HEK293 (cell line): ENCODE measurements around the gene MMP21.

Source experiments
- FEZF1 ChIP-seq: fragments of 450-650 bp; formaldehyde crosslinking; IDR thresholded peaks from 2 replicates; pipeline ENCODE4 v1.5.1; 2016; ENCODE audit warnings: missing biosample characterization, missing genetic modification characterization
- KLF1 ChIP-seq: fragments of 450-650 bp; formaldehyde crosslinking; IDR thresholded peaks from 2 replicates; pipeline ENCODE4 v1.5.1; 2016; ENCODE audit warnings: missing biosample characterization, missing genetic modification characterization
- KLF7 ChIP-seq: fragments of 450-650 bp; formaldehyde crosslinking; IDR thresholded peaks from 2 replicates; pipeline ENCODE4 v1.5.1; 2016; ENCODE audit warnings: missing biosample characterization, missing genetic modification characterization, borderline replicate concordance
- SCRT2 ChIP-seq: fragments of 450-650 bp; formaldehyde crosslinking; IDR thresholded peaks from 2 replicates; pipeline ENCODE4 v1.5.1; 2016; ENCODE audit warnings: missing biosample characterization, missing genetic modification characterization
- ZFHX2 ChIP-seq: fragments of 450-650 bp; formaldehyde crosslinking; conservative IDR thresholded peaks from 2 replicates; pipeline ENCODE4 v1.5.1; 2016; ENCODE audit warnings: missing biosample characterization, missing genetic modification characterization
- ZFP37 ChIP-seq: fragments of 450-650 bp; formaldehyde crosslinking; IDR thresholded peaks from 2 replicates; pipeline ENCODE4 v1.5.1; 2016; ENCODE audit warnings: missing biosample characterization, missing genetic modification characterization
- ZNF248 ChIP-seq: fragments of 450-650 bp; formaldehyde crosslinking; IDR thresholded peaks from 2 replicates; pipeline ENCODE4 v1.5.1; 2017; ENCODE audit warnings: missing biosample characterization, missing genetic modification characterization
- ZNF266 ChIP-seq: fragments of 450-650 bp; formaldehyde crosslinking; IDR thresholded peaks from 2 replicates; pipeline ENCODE4 v1.5.1; 2016; ENCODE audit warnings: missing biosample characterization, missing genetic modification characterization, low read depth
- ZNF302 ChIP-seq: fragments of 450-650 bp; formaldehyde crosslinking; IDR thresholded peaks from 2 replicates; pipeline ENCODE4 v1.5.1; 2016; ENCODE audit warnings: missing biosample characterization, missing genetic modification characterization, low read depth
- ZNF514 ChIP-seq: fragments of 450-650 bp; formaldehyde crosslinking; IDR thresholded peaks from 2 replicates; pipeline ENCODE4 v1.5.1; 2016; ENCODE audit warnings: missing biosample characterization, missing genetic modification characterization
- ZNF530 ChIP-seq: fragments of 450-650 bp; formaldehyde crosslinking; IDR thresholded peaks from 2 replicates; pipeline ENCODE4 v1.5.1; 2016; ENCODE audit warnings: low read depth, missing biosample characterization, missing genetic modification characterization
- ZNF549 ChIP-seq: fragments of 450-650 bp; IDR thresholded peaks from 2 replicates; pipeline ENCODE4 v1.5.1; 2018; ENCODE audit warnings: missing biosample characterization, missing genetic modification characterization, mild to moderate bottlenecking, inconsistent platforms, moderate library complexity
- ZNF629 ChIP-seq: fragments of 450-650 bp; formaldehyde crosslinking; IDR thresholded peaks from 2 replicates; pipeline ENCODE4 v1.5.1; 2017; ENCODE audit warnings: missing biosample characterization, missing genetic modification characterization
- ZNF654 ChIP-seq: fragments of 450-650 bp; formaldehyde crosslinking; IDR thresholded peaks from 2 replicates; pipeline ENCODE4 v1.5.1; 2016; ENCODE audit warnings: low read depth, missing biosample characterization, missing genetic modification characterization
- ZNF658 ChIP-seq: fragments of 450-650 bp; formaldehyde crosslinking; IDR thresholded peaks from 2 replicates; pipeline ENCODE4; 2016; ENCODE audit warnings: missing biosample characterization, missing genetic modification characterization
- ZNF677 ChIP-seq: fragments of 450-650 bp; IDR thresholded peaks from 2 replicates; pipeline ENCODE4 v1.5.0; 2018; ENCODE audit warnings: missing biosample characterization, mild to moderate bottlenecking, missing genetic modification characterization, moderate library complexity
- ZNF776 ChIP-seq: fragments of 450-650 bp; formaldehyde crosslinking; IDR thresholded peaks from 2 replicates; pipeline ENCODE4 v1.5.0; 2017; ENCODE audit warnings: missing biosample characterization, missing genetic modification characterization, borderline replicate concordance
- TF ChIP-seq, protein P1 (sequence below): fragments of 450-650 bp; formaldehyde crosslinking; IDR thresholded peaks from 2 replicates; pipeline ENCODE4 v1.5.1; 2016; ENCODE audit warnings: missing biosample characterization, missing genetic modification characterization
- TF ChIP-seq, protein P2 (sequence below): fragments of 450-650 bp; formaldehyde crosslinking; IDR thresholded peaks from 2 replicates; pipeline ENCODE4 v1.5.1; 2016; ENCODE audit warnings: missing biosample characterization, missing genetic modification characterization
- TF ChIP-seq, protein P3 (sequence below): fragments of 450-650 bp; formaldehyde crosslinking; IDR thresholded peaks from 2 replicates; pipeline ENCODE4 v1.5.1; 2016; ENCODE audit warnings: missing biosample characterization, missing genetic modification characterization
- TF ChIP-seq, protein P4 (sequence below): fragments of 450-650 bp; formaldehyde crosslinking; IDR thresholded peaks from 2 replicates; pipeline ENCODE4 v1.5.1; 2016; ENCODE audit warnings: missing biosample characterization, missing genetic modification characterization
- TF ChIP-seq, protein P5 (sequence below): fragments of 450-650 bp; formaldehyde crosslinking; IDR thresholded peaks from 2 replicates; pipeline ENCODE4 v1.5.1; 2016; ENCODE audit warnings: missing biosample characterization, missing genetic modification characterization
- TF ChIP-seq, protein P6 (sequence below): sonication (generic); formaldehyde crosslinking; IDR thresholded peaks from 2 replicates; pipeline ENCODE4 v1.8.1; 2022; ENCODE audit warnings: mild to moderate bottlenecking, moderate library complexity, missing genetic modification reagents
- TF ChIP-seq, protein P7 (sequence below): fragments of 450-650 bp; formaldehyde crosslinking; IDR thresholded peaks from 2 replicates; pipeline ENCODE4 v1.5.1; 2016; ENCODE audit warnings: missing biosample characterization, missing genetic modification characterization
- TF ChIP-seq, protein P8 (sequence below): fragments of 450-650 bp; formaldehyde crosslinking; IDR thresholded peaks from 2 replicates; pipeline ENCODE4 v1.5.1; 2016; ENCODE audit warnings: missing biosample characterization, missing genetic modification characterization

Gene MMP21

DNA sequence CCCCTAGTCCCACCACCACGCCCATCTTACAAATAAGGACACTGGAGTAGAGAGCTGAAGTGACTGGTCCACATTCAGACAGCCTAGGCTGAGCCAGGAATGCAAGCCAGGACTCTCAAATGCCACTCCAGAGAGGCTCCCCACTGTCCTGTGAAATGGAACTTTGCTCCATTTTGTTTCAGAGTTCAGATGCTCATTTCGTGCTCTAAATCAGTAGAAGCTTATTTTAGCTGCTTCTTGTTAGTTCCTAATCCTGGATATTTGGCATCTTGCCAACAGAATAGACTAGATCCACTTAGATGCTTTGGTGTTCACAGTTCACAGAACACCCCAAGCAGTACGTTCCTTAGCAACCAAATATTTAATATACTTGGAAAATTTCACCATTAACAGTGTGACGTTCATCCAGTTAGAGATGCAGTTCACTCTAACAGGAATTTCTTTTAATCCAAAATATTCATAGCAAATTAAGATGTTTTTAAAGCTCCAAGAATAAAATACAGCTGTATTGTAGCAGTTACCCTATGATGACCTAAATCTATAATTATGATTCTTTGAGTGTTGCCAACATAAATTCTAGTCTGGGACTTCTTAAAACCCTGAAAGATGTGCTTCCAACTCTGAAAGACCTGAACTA lies 7.3 kb downstream of the MMP21 start (continued):
- TF ChIP-seq, protein P1, sequence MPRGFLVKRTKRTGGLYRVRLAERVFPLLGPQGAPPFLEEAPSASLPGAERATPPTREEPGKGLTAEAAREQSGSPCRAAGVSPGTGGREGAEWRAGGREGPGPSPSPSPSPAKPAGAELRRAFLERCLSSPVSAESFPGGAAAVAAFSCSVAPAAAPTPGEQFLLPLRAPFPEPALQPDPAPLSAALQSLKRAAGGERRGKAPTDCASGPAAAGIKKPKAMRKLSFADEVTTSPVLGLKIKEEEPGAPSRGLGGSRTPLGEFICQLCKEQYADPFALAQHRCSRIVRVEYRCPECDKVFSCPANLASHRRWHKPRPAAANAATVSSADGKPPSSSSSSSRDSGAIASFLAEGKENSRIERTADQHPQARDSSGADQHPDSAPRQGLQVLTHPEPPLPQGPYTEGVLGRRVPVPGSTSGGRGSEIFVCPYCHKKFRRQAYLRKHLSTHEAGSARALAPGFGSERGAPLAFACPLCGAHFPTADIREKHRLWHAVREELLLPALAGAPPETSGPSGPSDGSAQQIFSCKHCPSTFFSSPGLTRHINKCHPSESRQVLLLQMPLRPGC: no peak
- no peak for TF ChIP-seq ZNF658 (tag by site-specific recombination)
- no peak for TF ChIP-seq ZNF514
- no peak for TF ChIP-seq ZNF629 (tag by site-specific recombination)
- TF ChIP-seq KLF1 (tag by site-specific recombination): no peak
- TF ChIP-seq, protein P2, sequence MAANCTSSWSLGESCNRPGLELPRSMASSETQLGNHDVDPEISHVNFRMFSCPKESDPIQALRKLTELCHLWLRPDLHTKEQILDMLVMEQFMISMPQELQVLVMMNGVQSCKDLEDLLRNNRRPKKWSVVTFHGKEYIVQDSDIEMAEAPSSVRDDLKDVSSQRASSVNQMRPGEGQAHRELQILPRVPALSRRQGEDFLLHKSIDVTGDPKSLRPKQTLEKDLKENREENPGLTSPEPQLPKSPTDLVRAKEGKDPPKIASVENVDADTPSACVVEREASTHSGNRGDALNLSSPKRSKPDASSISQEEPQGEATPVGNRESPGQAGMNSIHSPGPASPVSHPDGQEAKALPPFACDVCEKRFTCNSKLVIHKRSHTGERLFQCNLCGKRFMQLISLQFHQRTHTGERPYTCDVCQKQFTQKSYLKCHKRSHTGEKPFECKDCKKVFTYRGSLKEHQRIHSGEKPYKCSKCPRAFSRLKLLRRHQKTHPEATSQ (tag by site-specific recombination): no peak
- TF ChIP-seq, protein P3, sequence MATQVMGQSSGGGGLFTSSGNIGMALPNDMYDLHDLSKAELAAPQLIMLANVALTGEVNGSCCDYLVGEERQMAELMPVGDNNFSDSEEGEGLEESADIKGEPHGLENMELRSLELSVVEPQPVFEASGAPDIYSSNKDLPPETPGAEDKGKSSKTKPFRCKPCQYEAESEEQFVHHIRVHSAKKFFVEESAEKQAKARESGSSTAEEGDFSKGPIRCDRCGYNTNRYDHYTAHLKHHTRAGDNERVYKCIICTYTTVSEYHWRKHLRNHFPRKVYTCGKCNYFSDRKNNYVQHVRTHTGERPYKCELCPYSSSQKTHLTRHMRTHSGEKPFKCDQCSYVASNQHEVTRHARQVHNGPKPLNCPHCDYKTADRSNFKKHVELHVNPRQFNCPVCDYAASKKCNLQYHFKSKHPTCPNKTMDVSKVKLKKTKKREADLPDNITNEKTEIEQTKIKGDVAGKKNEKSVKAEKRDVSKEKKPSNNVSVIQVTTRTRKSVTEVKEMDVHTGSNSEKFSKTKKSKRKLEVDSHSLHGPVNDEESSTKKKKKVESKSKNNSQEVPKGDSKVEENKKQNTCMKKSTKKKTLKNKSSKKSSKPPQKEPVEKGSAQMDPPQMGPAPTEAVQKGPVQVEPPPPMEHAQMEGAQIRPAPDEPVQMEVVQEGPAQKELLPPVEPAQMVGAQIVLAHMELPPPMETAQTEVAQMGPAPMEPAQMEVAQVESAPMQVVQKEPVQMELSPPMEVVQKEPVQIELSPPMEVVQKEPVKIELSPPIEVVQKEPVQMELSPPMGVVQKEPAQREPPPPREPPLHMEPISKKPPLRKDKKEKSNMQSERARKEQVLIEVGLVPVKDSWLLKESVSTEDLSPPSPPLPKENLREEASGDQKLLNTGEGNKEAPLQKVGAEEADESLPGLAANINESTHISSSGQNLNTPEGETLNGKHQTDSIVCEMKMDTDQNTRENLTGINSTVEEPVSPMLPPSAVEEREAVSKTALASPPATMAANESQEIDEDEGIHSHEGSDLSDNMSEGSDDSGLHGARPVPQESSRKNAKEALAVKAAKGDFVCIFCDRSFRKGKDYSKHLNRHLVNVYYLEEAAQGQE: no peak
- TF ChIP-seq, protein P4, sequence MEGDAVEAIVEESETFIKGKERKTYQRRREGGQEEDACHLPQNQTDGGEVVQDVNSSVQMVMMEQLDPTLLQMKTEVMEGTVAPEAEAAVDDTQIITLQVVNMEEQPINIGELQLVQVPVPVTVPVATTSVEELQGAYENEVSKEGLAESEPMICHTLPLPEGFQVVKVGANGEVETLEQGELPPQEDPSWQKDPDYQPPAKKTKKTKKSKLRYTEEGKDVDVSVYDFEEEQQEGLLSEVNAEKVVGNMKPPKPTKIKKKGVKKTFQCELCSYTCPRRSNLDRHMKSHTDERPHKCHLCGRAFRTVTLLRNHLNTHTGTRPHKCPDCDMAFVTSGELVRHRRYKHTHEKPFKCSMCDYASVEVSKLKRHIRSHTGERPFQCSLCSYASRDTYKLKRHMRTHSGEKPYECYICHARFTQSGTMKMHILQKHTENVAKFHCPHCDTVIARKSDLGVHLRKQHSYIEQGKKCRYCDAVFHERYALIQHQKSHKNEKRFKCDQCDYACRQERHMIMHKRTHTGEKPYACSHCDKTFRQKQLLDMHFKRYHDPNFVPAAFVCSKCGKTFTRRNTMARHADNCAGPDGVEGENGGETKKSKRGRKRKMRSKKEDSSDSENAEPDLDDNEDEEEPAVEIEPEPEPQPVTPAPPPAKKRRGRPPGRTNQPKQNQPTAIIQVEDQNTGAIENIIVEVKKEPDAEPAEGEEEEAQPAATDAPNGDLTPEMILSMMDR (tag by site-specific recombination): no peak
- no peak for TF ChIP-seq ZNF248
- TF ChIP-seq, protein P5, sequence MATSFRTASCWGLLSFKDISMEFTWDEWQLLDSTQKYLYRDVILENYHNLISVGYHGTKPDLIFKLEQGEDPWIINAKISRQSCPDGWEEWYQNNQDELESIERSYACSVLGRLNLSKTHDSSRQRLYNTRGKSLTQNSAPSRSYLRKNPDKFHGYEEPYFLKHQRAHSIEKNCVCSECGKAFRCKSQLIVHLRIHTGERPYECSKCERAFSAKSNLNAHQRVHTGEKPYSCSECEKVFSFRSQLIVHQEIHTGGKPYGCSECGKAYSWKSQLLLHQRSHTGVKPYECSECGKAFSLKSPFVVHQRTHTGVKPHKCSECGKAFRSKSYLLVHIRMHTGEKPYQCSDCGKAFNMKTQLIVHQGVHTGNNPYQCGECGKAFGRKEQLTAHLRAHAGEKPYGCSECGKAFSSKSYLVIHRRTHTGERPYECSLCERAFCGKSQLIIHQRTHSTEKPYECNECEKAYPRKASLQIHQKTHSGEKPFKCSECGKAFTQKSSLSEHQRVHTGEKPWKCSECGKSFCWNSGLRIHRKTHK (tag by site-specific recombination): no peak
- no peak for TF ChIP-seq ZNF302 (tag by site-specific recombination)
- TF ChIP-seq, protein P6, sequence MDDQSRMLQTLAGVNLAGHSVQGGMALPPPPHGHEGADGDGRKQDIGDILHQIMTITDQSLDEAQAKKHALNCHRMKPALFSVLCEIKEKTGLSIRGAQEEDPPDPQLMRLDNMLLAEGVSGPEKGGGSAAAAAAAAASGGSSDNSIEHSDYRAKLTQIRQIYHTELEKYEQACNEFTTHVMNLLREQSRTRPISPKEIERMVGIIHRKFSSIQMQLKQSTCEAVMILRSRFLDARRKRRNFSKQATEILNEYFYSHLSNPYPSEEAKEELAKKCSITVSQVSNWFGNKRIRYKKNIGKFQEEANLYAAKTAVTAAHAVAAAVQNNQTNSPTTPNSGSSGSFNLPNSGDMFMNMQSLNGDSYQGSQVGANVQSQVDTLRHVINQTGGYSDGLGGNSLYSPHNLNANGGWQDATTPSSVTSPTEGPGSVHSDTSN (CRISPR knock-in tag): no peak
- peak; percentile 86 for TF ChIP-seq FEZF1 (tag by site-specific recombination)
- TF ChIP-seq ZNF654 (tag by site-specific recombination): no peak
- no peak for TF ChIP-seq ZNF266
- TF ChIP-seq ZNF776: 0 out of 2 replicates have a peak, but pooled peaks have one; percentile 45
- TF ChIP-seq SCRT2 (tag by site-specific recombination): no peak
- TF ChIP-seq ZNF677 (tag by site-specific recombination): peak; percentile 56; the same call in 1 of the 2 replicates
- TF ChIP-seq, protein P7, sequence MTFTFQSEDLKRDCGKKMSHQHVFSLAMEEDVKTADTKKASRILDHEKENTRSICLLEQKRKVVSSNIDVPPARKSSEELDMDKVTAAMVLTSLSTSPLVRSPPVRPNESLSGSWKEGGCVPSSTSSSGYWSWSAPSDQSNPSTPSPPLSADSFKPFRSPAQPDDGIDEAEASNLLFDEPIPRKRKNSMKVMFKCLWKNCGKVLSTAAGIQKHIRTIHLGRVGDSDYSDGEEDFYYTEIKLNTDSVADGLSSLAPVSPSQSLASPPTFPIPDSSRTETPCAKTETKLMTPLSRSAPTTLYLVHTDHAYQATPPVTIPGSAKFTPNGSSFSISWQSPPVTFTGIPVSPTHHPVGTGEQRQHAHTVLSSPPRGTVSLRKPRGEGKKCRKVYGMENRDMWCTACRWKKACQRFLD (tag by site-specific recombination): no peak
- TF ChIP-seq ZFHX2: no peak
- peak; percentile 78 for TF ChIP-seq ZNF549 (tag by site-specific recombination)
- TF ChIP-seq ZNF530 (tag by site-specific recombination): no peak
- no peak for TF ChIP-seq ZFP37
- TF ChIP-seq, protein P8, sequence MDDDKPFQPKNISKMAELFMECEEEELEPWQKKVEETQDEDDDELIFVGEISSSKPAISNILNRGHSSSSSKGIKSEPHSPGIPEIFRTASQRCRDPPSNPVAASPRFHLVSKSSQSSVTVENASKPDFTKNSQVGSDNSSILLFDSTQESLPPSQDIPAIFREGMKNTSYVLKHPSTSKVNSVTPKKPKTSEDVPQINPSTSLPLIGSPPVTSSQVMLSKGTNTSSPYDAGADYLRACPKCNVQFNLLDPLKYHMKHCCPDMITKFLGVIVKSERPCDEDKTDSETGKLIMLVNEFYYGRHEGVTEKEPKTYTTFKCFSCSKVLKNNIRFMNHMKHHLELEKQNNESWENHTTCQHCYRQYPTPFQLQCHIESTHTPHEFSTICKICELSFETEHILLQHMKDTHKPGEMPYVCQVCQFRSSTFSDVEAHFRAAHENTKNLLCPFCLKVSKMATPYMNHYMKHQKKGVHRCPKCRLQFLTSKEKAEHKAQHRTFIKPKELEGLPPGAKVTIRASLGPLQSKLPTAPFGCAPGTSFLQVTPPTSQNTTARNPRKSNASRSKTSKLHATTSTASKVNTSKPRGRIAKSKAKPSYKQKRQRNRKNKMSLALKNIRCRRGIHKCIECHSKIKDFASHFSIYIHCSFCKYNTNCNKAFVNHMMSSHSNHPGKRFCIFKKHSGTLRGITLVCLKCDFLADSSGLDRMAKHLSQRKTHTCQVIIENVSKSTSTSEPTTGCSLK (tag by site-specific recombination): no peak
- no peak for TF ChIP-seq KLF7 (tag by site-specific recombination)
